HepG2 (cell line): ENCODE data around the gene KRTAP12-4. TPM values are rescaled to one million over a fixed set of nuclear protein-coding genes. Genes with fewer than 3 reads are reported as not detected.
A peak's percentile ranks its signal among the peaks of the same experiment; 100 is the strongest.

Experiments
- CEBPB ChIP-seq: IDR thresholded peaks from 2 replicates; pipeline ENCODE4 v1.6.1; 2011; ENCODE audit warnings: low read depth, low read length, improper control_type of control experiment, borderline replicate concordance
- GFI1 ChIP-seq: sonication (generic); formaldehyde crosslinking; IDR thresholded peaks from 2 replicates; pipeline ENCODE4 v1.5.0; 2020; ENCODE audit warnings: missing genetic modification reagents, mild to moderate bottlenecking, borderline replicate concordance
- HIVEP1 ChIP-seq: sonication (generic); formaldehyde crosslinking; IDR thresholded peaks from 2 replicates; pipeline ENCODE4 v1.4.0; 2020; ENCODE audit warnings: mild to moderate bottlenecking, missing genetic modification reagents
- JARID2 ChIP-seq: sonication (generic); formaldehyde crosslinking; IDR thresholded peaks from 2 replicates; pipeline ENCODE4 v1.8.1; 2023; ENCODE audit warnings: missing genetic modification reagents, inconsistent platforms; ENCODE audit not compliant: insufficient replicate concordance
- KAT2B ChIP-seq: fragments of 150-350 bp; IDR thresholded peaks from 2 replicates; pipeline ENCODE4 v1.6.1; 2014; ENCODE audit warnings: low read depth, low read length, borderline replicate concordance
- NR2F6 ChIP-seq, 2 experiments: IDR thresholded peaks; 2 replicates each; pipeline ENCODE4 v1.6.1; 2016; ENCODE audit warnings: antibody characterized with exemption in 1 of 2, mild to moderate bottlenecking in 1 of 2
- RBFOX2 ChIP-seq: fragments of 200-400 bp; formaldehyde crosslinking; IDR thresholded peaks from 2 replicates; pipeline ENCODE4 v1.6.1; 2017; ENCODE audit warnings: low read depth, mild to moderate bottlenecking, low read length
- SKI ChIP-seq: fragments of 450-650 bp; IDR thresholded peaks from one replicate; pipeline ENCODE4 v1.6.1; 2018; ENCODE audit warnings: mild to moderate bottlenecking; ENCODE audit not compliant: partially characterized antibody
- ZFP41 ChIP-seq: sonication (generic); formaldehyde crosslinking; IDR thresholded peaks from 2 replicates; pipeline ENCODE4 v1.4.0; 2020; ENCODE audit warnings: mild to moderate bottlenecking, missing genetic modification reagents, borderline replicate concordance
- ZNF101 ChIP-seq: sonication (generic); formaldehyde crosslinking; IDR thresholded peaks from 2 replicates; pipeline ENCODE4 v1.4.0; 2020; ENCODE audit warnings: mild to moderate bottlenecking, low read depth, missing genetic modification reagents, borderline replicate concordance
- ZNF350 ChIP-seq: sonication (generic); formaldehyde crosslinking; IDR thresholded peaks from 2 replicates; pipeline ENCODE4 v1.4.0; 2020; ENCODE audit warnings: mild to moderate bottlenecking, low read depth, missing genetic modification reagents, borderline replicate concordance
- ZNF549 ChIP-seq: sonication (generic); formaldehyde crosslinking; IDR thresholded peaks from 2 replicates; pipeline ENCODE4 v1.5.0; 2020; ENCODE audit warnings: missing genetic modification reagents
- ZNF556 ChIP-seq: sonication (generic); formaldehyde crosslinking; IDR thresholded peaks from 2 replicates; pipeline ENCODE4 v1.4.0; 2020; ENCODE audit warnings: mild to moderate bottlenecking, missing genetic modification reagents, borderline replicate concordance
- ZNF678 ChIP-seq: sonication (generic); formaldehyde crosslinking; IDR thresholded peaks from 2 replicates; pipeline ENCODE4 v1.4.0; 2020; ENCODE audit warnings: mild to moderate bottlenecking, missing genetic modification reagents
- ZNF709 ChIP-seq: sonication (generic); formaldehyde crosslinking; IDR thresholded peaks from 2 replicates; pipeline ENCODE4 v1.5.0; 2020; ENCODE audit warnings: mild to moderate bottlenecking, missing genetic modification reagents
- ZNF790 ChIP-seq: sonication (generic); formaldehyde crosslinking; IDR thresholded peaks from 2 replicates; pipeline ENCODE4 v1.8.0; 2022; ENCODE audit warnings: missing genetic modification reagents, mild to moderate bottlenecking, borderline replicate concordance
- ZSCAN29 ChIP-seq: sonication (generic); formaldehyde crosslinking; conservative IDR thresholded peaks from 2 replicates; pipeline ENCODE4 v1.4.0; 2020; ENCODE audit warnings: mild to moderate bottlenecking, missing genetic modification reagents
- polyA plus RNA-seq, 8 experiments: library from polyadenylated mRNA; depleted of rRNA in 3 of 8; stranded (reverse) in 7 of 8; unstranded in 1 of 8; fragments of >200 nt; fragmentation: Illumina TruSeq in 4 of 8; extraction: Trizol in 4 of 8; gene quantifications; 2 replicates each; pipeline versions ENCODE4 v1.2.1 to v1.2.3, GENCODE V29; 2011 to 2016; ENCODE audit warnings: low read depth in 4 of 8, missing spikeins in 1 of 8, mixed read lengths in 1 of 8; ENCODE audit not compliant: insufficient read depth in 1 of 8
- total RNA-seq, 5 experiments: library from RNA; depleted of rRNA; stranded (reverse); fragments of >200 nt; fragmentation: Illumina TruSeq; extraction: Trizol; gene quantifications; 2 replicates each; pipeline ENCODE4 v1.2.3, GENCODE V29; 2016; ENCODE audit warnings: low read depth in 1 of 5
- TF ChIP-seq, protein P1 (sequence below): sonication (generic); formaldehyde crosslinking; IDR thresholded peaks from 2 replicates; pipeline ENCODE4 v1.5.0; 2020; ENCODE audit warnings: missing genetic modification reagents, mild to moderate bottlenecking, borderline replicate concordance
- TF ChIP-seq, protein P2 (sequence below): sonication (generic); formaldehyde crosslinking; IDR thresholded peaks from 2 replicates; pipeline ENCODE4 v1.5.1; 2020; ENCODE audit warnings: missing genetic modification reagents, mild to moderate bottlenecking, borderline replicate concordance
- TF ChIP-seq, protein P3 (sequence below): sonication (generic); formaldehyde crosslinking; IDR thresholded peaks from 2 replicates; pipeline ENCODE4 v1.5.0; 2020; ENCODE audit warnings: missing genetic modification reagents
- TF ChIP-seq, protein P4 (sequence below): sonication (generic); formaldehyde crosslinking; IDR thresholded peaks from 2 replicates; pipeline ENCODE4 v1.9.0; 2022; ENCODE audit warnings: low read depth, missing genetic modification reagents
- TF ChIP-seq, protein P5 (sequence below): sonication (generic); formaldehyde crosslinking; IDR thresholded peaks from 2 replicates; pipeline ENCODE4 v1.5.0; 2020; ENCODE audit warnings: mild to moderate bottlenecking, missing genetic modification reagents

The KRTAP12-4 gene
- total and polyA plus RNA-seq, 2 of the 13 experiments (the other 11 are each of a cell fraction or from before 2014, with no cell fraction given), result not detected

DNA sequence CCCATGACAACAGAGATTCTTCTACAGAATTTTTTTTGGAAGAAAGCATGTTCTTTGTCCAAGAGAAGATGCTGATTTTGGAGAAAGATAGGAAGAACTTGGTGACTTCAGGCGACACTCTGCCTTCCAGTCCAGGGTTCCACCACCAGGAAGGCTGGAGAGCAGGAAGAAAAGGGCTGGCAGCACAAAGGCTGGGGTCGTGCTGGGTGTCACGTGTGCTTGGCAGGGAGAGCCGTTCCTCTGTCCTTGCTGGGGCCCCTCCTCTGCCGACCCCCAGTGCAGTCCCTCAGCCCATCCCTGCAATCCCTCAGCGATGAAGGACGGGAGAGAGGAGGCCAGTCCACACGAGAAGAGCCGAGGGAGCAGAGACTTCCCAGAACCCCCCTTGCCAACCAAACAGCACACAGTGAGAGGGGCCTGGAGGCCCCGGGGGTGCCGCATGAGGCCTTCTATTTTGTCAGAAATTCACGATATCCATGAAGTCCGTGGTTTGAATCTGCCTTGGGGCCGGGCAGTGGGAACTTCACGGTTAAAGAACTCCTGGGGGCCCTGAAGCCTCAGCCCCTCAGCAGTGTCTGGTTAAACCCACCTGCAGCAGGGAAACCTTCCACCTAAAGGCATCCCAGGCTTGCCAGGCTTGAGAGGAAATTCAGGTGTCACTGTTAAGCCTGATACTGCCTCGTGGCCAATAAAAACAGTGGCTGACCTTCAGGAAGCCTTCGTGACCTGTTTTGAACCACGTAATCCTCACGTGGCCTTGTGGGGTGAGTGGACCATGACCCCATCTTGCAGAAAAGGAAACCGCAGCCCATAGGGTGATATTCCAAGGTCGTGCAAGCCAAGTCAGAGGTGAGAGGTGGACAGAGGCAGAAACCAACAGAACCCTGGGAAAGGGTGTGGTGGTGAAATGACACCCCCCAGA, 45.9 kb upstream of the KRTAP12-4 start (continued):
- no peak for TF ChIP-seq CEBPB
- TF ChIP-seq ZNF790, result no peak
- TF ChIP-seq ZNF549 (CRISPR knock-in tag), result no peak
- TF ChIP-seq ZNF350 (CRISPR knock-in tag), result peak; percentile 45; the same call in 1 of the 2 replicates
- TF ChIP-seq, protein P1, sequence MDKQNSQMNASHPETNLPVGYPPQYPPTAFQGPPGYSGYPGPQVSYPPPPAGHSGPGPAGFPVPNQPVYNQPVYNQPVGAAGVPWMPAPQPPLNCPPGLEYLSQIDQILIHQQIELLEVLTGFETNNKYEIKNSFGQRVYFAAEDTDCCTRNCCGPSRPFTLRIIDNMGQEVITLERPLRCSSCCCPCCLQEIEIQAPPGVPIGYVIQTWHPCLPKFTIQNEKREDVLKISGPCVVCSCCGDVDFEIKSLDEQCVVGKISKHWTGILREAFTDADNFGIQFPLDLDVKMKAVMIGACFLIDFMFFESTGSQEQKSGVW, result no peak
- TF ChIP-seq ZNF101, result no peak
- TF ChIP-seq, protein P2, sequence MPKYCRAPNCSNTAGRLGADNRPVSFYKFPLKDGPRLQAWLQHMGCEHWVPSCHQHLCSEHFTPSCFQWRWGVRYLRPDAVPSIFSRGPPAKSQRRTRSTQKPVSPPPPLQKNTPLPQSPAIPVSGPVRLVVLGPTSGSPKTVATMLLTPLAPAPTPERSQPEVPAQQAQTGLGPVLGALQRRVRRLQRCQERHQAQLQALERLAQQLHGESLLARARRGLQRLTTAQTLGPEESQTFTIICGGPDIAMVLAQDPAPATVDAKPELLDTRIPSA (CRISPR knock-in tag), result no peak
- no peak for TF ChIP-seq ZFP41 (CRISPR knock-in tag)
- TF ChIP-seq ZNF709 (CRISPR knock-in tag), result 0 out of 2 replicates have a peak, but pooled peaks have one; percentile 47
- TF ChIP-seq, protein P3, sequence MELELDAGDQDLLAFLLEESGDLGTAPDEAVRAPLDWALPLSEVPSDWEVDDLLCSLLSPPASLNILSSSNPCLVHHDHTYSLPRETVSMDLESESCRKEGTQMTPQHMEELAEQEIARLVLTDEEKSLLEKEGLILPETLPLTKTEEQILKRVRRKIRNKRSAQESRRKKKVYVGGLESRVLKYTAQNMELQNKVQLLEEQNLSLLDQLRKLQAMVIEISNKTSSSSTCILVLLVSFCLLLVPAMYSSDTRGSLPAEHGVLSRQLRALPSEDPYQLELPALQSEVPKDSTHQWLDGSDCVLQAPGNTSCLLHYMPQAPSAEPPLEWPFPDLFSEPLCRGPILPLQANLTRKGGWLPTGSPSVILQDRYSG (CRISPR knock-in tag), result no peak
- TF ChIP-seq GFI1 (CRISPR knock-in tag), result no peak
- no peak for TF ChIP-seq KAT2B
- no peak for TF ChIP-seq JARID2 (CRISPR knock-in tag)
- TF ChIP-seq, protein P4, sequence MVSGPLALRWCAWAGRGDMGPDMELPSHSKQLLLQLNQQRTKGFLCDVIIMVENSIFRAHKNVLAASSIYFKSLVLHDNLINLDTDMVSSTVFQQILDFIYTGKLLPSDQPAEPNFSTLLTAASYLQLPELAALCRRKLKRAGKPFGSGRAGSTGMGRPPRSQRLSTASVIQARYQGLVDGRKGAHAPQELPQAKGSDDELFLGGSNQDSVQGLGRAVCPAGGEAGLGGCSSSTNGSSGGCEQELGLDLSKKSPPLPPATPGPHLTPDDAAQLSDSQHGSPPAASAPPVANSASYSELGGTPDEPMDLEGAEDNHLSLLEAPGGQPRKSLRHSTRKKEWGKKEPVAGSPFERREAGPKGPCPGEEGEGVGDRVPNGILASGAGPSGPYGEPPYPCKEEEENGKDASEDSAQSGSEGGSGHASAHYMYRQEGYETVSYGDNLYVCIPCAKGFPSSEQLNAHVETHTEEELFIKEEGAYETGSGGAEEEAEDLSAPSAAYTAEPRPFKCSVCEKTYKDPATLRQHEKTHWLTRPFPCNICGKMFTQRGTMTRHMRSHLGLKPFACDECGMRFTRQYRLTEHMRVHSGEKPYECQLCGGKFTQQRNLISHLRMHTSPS (CRISPR knock-in tag), result no peak
- peak; percentile 82 for TF ChIP-seq NR2F6 (IDR thresholded peaks at IDR 0.05)
- peak; percentile 94 for TF ChIP-seq NR2F6 (CRISPR knock-in tag; IDR thresholded peaks at IDR 0.05)
- no peak for TF ChIP-seq ZNF556 (CRISPR knock-in tag)
- no peak for TF ChIP-seq SKI
- TF ChIP-seq HIVEP1, result no peak
- TF ChIP-seq, protein P5, sequence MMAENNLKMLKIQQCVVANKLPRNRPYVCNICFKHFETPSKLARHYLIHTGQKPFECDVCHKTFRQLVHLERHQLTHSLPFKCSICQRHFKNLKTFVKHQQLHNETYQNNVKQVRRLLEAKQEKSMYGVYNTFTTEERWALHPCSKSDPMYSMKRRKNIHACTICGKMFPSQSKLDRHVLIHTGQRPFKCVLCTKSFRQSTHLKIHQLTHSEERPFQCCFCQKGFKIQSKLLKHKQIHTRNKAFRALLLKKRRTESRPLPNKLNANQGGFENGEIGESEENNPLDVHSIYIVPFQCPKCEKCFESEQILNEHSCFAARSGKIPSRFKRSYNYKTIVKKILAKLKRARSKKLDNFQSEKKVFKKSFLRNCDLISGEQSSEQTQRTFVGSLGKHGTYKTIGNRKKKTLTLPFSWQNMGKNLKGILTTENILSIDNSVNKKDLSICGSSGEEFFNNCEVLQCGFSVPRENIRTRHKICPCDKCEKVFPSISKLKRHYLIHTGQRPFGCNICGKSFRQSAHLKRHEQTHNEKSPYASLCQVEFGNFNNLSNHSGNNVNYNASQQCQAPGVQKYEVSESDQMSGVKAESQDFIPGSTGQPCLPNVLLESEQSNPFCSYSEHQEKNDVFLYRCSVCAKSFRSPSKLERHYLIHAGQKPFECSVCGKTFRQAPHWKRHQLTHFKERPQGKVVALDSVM (CRISPR knock-in tag), result no peak
- TF ChIP-seq ZNF678 (CRISPR knock-in tag), result no peak
- no peak for TF ChIP-seq RBFOX2
- 0 out of 2 replicates have a peak, but pooled peaks have one; percentile 26 for TF ChIP-seq ZSCAN29
